Frontal cortex (tissue), 4 donors: Measurements from ENCODE around the gene ADPRHL1. TPM values are rescaled to one million over a fixed set of nuclear protein-coding genes. Genes with fewer than 3 reads are reported as not detected.

Experiments used
- DNase-seq, 2 donors: peaks; one replicate each; pipeline ENCODE4 v3.0.0; 2012; ENCODE audit warnings: low spot score in 2 of 2
- FAIRE-seq: peaks from 2 replicates; lab custom pipeline; 2012; peaks lifted over from hg19 to GRCh38; lab: Jason Lieb, UNC
- small RNA-seq: library from RNA; depleted of rRNA; stranded (forward); fragments of <200 nt; gene quantifications from one replicate; pipeline ENCODE3, GENCODE V24; 2014
- total RNA-seq: library from RNA; depleted of rRNA; stranded (reverse); fragments of >200 nt; gene quantifications from one replicate; pipeline ENCODE4 v1.2.3, GENCODE V29; 2014
- donor health status: control.
- donor health status: control.
- donor health status: control.

ADPRHL1 gene
- total RNA-seq, 1 donor from 2014 or later = 1.2 TPM

DNA sequence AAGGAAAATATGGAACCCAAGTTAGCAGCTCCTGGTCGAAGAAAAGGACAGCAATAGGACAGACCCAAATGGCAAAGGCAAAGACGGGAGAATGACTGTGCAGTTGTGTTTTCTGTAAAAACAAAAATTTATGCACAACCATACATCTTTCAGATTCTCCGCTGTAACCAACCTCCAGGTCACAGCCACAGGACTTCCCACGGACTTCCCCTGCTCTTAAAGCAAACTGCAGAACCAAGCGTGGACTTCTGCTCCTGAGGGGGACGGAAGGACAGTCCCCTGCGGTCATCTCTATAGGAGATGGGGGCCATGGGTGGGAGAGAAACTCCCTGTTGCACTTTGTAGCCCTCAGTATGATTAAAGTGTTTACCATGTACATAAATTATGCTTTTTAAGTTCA lies 91.9 kb downstream of the ADPRHL1 start:
- DNase-seq = no peak
- no peak for FAIRE-seq

DNA sequence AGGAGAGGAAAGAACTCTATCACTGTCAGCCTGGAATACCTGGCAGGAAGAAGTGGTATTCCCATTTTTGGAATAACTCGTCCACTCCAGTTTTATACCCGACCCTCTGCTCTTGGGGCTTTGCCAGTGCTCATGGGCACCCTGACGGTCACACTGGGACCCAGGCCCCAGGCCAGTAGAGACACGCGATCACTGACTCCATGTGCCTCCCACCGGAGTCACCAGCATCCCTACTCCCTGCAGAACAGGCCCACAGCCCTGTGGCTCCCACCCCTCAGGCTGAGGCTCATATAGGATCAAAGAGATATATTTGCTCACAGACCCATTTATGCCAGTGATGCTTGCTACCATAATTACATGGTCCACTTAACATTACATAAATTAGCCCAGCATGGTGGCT lies 92.8 kb downstream of the ADPRHL1 start:
- FAIRE-seq = no peak
- DNase-seq = no peak

DNA sequence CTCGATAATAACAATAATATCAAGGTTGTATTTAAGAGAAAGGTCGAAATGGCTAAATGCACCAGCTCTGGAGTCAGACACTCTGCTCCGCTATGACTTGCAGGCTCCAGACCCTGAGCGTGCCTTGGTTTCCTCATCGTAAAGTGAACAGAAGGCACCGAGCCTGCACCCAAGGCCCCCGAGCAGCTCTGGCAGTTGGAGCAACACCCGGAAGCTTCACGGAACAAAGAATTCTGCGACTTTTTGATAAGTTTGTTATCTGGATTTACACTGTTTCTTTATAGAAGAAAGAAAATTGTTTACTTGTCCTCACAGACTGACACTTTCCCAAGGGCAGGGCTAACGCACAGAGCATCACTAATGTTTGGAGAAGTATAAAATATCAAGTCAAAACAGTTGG lies 93.7 kb downstream of the ADPRHL1 start:
- FAIRE-seq = no peak
- no peak for DNase-seq

DNA sequence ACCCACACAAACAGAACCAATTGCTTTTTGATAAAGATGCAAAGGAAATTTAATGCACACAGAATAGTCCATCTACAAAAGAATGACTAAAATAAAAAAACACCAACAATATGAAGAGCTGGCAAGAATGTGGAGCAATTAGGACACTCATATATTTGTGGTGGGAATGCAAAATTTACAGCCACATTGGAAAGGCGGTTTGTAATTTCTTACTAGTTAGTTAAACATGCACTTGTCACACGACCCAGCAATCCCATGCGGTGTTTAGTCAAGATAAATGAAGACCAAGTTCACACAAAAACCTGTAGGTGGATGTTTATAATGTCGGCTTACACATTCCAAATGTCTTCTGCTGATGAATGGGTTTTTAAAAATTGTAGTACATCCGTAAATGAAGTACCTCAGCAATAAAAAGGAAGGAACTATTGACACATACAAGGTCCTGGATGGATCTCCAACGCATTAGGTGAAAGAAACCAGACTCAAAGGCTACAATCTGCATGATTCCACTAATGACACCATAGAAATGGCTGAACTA lies 94.6 kb downstream of the ADPRHL1 start:
- FAIRE-seq (no peak), DNase-seq (no peak)

DNA sequence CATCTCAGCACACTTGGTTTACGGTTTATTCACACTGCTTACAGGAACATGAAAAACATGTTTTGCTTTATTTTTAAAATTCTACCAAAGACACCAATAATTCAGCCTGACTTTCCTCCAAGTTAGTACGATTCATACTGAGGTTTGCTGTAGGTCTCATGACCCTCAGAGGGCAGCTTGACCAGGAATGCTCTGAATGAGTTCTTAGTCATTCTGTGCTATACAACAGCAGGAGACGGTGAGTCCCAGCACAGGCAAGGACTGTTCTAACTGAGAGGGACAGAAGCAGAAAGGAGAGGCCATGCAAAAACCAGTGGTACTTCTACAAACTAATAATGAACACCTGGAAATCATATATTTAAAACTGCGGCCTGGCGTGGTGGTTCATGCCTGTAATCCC lies 95.8 kb downstream of the ADPRHL1 start:
- FAIRE-seq (no peak), DNase-seq (no peak)

DNA sequence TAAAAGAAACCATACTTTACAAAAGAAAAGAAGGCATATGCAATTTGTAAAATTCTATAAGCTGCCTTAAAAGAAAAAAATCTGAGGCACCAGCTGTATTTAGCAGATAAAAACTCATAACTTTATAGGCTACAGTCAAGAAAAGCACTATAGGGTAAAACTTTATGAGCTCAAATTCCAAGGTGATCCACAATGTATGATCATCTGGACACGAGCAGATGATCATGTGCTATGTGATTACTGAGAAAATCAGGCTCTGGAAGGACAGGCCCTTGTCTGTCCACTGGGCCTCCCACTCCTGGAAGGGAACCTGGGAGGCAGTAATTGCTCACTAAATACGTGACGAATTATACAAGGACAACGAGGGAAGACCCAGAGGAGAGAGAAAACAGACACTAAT lies 96.7 kb downstream of the ADPRHL1 start:
- FAIRE-seq (no peak), DNase-seq (no peak)

DNA sequence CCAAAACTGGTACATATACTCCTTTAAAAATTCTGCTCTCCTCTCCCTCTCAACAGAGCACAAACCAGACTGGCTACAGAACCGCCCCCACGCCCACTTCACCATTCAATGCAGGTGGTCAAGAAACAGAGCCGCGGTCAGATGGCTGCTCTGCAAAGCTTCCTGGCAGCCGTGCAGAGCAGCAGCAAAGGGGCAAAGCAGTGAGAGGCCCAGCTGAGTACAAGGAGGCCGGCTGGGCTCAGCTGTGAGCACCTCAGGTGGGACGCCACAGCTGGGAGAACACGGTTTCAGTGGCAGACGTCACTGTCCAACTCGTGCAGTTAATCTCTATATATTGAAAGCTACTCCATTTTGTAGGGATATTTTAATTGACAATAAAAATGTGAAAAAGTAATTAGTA lies 97.7 kb downstream of the ADPRHL1 start:
- FAIRE-seq (no peak), DNase-seq (no peak)

DNA sequence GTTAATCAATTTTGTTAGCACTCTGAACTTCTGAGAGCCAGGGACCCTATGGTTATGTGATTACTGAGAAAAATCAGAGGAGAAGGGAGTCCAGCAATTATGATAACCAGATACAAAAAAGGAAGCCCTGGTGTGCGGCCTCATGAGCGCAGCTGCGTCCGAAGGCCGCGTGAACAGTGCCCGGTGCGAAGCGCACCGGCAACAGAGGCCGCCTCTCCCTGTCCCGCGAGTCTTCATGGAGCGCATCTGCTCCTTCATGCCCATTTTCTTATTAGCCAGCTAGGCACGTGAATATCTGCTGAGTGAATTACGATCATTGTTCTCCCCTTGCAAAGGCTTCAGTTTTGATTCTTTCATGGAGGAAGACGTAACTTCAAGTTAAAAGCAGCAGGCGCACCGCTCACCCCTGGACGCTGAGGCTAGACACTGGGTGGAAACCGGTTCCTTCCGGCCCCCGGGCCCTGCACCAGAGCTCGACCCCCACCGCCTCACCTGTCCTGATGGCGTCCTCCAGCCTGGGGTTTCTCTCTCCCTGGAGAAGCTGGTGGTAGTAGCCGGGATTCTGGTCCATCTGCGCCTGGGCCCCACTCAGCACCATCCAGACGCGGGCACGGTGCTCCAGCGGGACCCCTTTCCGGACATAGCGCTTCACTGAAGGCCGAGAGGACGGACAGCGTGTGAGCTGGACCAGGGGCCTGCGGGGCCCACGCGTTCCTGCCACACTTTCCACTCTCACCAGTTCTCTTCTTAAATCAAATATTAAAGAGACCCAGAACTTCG lies 98.3 kb downstream of the ADPRHL1 start:
- DNase-seq (no peak), FAIRE-seq (no peak)

DNA sequence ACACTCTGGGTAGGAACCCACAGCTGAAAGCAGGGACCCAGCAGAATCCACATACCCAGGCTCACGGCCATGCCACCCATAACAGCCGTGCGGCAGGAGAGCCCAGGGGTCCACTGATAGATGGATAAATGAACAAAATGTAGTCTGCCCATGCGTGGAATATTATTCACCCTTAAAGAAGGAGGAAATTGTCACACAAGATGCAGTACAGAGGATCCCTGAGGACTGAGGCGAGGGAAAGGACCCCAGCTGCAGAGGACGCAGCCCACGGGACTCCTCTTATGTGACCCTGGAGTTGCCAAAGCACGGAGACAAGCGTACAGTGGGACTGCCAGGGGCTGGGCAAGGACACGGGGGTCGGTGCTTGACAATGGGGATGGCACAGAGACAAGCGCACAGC lies 100.0 kb downstream of the ADPRHL1 start:
- no peak for FAIRE-seq
- no peak for DNase-seq

DNA sequence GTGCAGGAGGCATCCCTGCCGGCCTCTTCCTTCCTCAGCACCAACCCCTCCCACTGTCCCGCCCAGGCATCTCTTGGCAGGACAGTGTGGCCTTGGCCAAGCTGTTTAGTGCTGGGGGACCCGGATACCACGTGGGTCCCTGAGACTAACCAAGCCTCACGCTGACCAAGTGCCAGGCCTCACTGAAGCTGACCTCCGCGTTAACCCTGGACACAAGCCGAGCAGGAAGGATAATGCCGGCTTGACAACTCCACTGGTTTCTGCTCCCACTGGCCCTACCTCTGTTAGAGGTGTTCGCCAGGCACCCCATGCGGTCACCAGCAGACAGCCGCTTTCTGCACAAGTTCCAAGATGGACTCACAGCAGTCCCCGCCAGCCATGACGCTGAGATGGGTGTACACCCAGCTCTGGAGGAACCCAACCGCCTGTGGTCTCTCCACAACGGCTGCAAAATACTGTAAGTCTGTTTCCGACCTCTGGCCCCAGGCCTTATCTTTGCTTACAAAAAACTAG lies 101.7 kb downstream of the ADPRHL1 start:
- DNase-seq (no peak), FAIRE-seq (no peak)

DNA sequence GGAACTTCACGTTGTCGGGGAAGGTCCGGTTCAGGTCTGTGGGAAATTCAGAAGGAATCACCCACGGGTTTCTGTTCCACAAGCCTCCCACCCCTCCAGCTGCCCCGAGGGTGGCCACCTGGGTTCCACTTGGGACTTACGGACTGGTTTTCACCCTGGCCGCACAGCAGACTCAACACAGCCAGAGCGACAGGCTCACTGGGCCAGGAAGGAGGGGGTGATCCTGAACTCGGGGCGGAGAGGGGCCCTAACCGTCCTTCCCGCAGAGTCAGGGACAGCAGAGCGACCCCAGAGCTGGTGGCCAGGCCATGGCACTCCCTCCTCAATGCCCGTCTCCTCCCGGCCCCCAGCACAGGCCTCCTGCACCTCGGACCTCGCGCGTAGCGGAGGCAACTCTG lies 102.4 kb downstream of the ADPRHL1 start:
- no peak for FAIRE-seq
- no peak for DNase-seq

DNA sequence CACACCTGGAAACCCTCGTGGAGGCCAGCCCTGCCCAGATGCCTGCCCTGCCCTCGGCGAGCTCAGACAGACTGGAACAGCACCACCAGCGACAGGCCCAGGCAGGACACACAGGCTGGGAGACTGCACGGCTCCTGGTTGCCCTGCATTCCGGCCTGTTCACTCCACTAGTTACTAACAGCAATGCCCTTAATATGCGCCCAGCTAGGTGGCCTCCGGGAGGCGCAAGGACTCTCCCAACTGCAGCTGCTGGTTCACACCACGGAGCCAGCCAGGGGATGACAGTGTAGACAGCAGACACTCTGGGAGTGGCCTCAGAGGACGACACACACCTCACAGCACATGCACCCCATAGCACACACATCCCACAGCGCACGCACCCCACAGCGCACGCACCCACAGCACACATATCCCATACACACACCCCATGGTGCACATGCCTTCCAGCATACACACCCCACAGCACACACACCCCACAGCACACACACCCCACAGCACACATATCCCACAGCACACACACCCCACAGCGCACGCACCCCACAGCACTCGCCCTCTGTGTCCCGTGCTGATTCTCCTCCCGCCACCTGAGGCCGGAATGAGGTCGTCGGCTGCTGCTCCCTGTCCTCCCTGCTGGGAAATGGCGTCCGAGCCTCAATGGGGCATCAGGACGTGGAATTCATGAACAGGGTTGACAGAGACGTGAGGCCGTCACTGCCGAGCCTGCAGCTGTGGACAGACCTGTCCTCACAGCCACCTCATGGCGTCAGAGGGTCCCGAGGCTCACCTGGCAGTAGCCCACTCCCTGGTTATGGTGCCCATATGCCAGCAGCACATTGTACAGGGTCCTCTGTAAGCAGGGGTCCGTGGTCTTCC lies 103.0 kb downstream of the ADPRHL1 start:
- DNase-seq (no peak), FAIRE-seq (no peak)

Small RNAs within 50 kb of the gene (small RNA-seq; reads per million reads assigned to genes)
- gene RNU1-16P = not detected

Other genes with a start within 250 kb of the ADPRHL1 start
- 48.5 TPM for gene PCID2, start 244.8 kb downstream of the ADPRHL1 start, total RNA-seq
- 61.6 TPM for gene CUL4A, start 243.9 kb downstream of the ADPRHL1 start, total RNA-seq
- gene LAMP1, start 156.2 kb downstream of the ADPRHL1 start, total RNA-seq = 57.9 TPM
- 0.41 TPM for gene GRTP1, start 89.4 kb downstream of the ADPRHL1 start, total RNA-seq
- 11.8 TPM for gene DCUN1D2, start 37.2 kb upstream of the ADPRHL1 start, total RNA-seq
- 32.2 TPM for gene TFDP1, start 131.3 kb upstream of the ADPRHL1 start, total RNA-seq
- gene ATP4B, start 204.7 kb upstream of the ADPRHL1 start, total RNA-seq = not detected
- gene GRK1, start 213.7 kb upstream of the ADPRHL1 start, total RNA-seq = under 0.01 TPM